ENCODE results near the gene MYOT. TPM values are rescaled to one million over a fixed set of nuclear protein-coding genes. Genes with fewer than 3 reads are reported as not detected.

The MYOT gene
- total RNA-seq, 1 experiment from 2014 or later, result not detected

DNA sequence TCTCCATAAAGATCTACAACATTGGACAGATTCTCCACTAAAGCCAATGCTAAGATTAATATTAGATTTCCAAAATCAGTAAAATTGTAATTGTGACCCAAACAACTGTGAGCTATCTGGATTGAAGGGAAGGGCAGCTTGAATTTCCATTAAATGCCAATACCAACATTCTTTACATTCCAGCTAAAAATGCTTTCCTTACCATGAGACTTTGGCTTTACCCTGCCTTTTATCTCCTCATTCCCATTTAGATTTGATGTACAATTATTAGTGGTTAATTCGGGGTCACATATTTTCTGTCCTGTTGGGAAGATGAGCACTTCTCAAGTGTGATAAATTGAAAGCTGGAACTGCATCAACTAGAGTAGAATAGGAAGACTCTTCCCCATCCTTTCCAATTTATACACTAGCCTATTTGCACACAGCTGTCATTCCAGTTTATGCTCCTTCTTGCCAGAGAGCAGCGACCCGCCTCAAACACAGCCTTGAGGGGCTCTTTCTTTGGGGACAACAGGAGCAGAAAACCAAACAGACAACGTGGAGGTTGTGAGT is 33.1 kb upstream of the MYOT start:
- ATAC-seq, result peak; percentile 56; the same call in 1 of the 2 replicates
- no peak overlapping the region for H3K27ac Mint-ChIP-seq
- POLR2A ChIA-PET, result no interaction called here
- no peaks in the 10 kb centered on the region for H3K27me3 Mint-ChIP-seq (ENCODE audit: low read depth)
- no peak overlapping the region for H3K4me3 Mint-ChIP-seq
- peaks cover 23% of the 10 kb centered on the region for H3K4me1 Mint-ChIP-seq
- H3K9me3 Mint-ChIP-seq, result no peaks in the 10 kb centered on the region
- DNase-seq (ENCODE audit: low spot score), result no peak
- H3K36me3 Mint-ChIP-seq, result no peaks in the 10 kb centered on the region
- CTCF ChIA-PET, result interaction anchor here (0.6 to 4.3 kb wide), 5 partner anchors 12 to 205 kb away, joined by 3 to 18 read pairs (median 3); no protein-coding TSS in a partner anchor
- TF ChIP-seq, protein P1, sequence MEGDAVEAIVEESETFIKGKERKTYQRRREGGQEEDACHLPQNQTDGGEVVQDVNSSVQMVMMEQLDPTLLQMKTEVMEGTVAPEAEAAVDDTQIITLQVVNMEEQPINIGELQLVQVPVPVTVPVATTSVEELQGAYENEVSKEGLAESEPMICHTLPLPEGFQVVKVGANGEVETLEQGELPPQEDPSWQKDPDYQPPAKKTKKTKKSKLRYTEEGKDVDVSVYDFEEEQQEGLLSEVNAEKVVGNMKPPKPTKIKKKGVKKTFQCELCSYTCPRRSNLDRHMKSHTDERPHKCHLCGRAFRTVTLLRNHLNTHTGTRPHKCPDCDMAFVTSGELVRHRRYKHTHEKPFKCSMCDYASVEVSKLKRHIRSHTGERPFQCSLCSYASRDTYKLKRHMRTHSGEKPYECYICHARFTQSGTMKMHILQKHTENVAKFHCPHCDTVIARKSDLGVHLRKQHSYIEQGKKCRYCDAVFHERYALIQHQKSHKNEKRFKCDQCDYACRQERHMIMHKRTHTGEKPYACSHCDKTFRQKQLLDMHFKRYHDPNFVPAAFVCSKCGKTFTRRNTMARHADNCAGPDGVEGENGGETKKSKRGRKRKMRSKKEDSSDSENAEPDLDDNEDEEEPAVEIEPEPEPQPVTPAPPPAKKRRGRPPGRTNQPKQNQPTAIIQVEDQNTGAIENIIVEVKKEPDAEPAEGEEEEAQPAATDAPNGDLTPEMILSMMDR (IDR thresholded peaks at IDR 0.05), result no peak
- TF ChIP-seq JAZF1 (CRISPR knock-in tag; IDR thresholded peaks at IDR 0.05) (no peak), ZBTB43 (CRISPR knock-in tag; IDR thresholded peaks at IDR 0.05) (no peak), IRF1 (CRISPR knock-in tag; IDR thresholded peaks at IDR 0.05) (no peak), FOXK1 (CRISPR knock-in tag; IDR thresholded peaks at IDR 0.05) (no peak), ZNF121 (CRISPR knock-in tag; IDR thresholded peaks at IDR 0.05) (no peak), KAT7 (CRISPR knock-in tag; IDR thresholded peaks at IDR 0.05; ENCODE audit: borderline replicate concordance) (no peak), HMGA2 (CRISPR knock-in tag; IDR thresholded peaks at IDR 0.05) (no peak), SP1 (CRISPR knock-in tag; conservative IDR thresholded peaks at IDR 0.05) (no peak), CDX4 (CRISPR knock-in tag; IDR thresholded peaks at IDR 0.05; ENCODE audit: borderline replicate concordance) (no peak), ZNF138 (CRISPR knock-in tag; conservative IDR thresholded peaks at IDR 0.05) (no peak), ZNF281 (CRISPR knock-in tag; IDR thresholded peaks at IDR 0.05) (no peak)
- TF ChIP-seq, protein P2, sequence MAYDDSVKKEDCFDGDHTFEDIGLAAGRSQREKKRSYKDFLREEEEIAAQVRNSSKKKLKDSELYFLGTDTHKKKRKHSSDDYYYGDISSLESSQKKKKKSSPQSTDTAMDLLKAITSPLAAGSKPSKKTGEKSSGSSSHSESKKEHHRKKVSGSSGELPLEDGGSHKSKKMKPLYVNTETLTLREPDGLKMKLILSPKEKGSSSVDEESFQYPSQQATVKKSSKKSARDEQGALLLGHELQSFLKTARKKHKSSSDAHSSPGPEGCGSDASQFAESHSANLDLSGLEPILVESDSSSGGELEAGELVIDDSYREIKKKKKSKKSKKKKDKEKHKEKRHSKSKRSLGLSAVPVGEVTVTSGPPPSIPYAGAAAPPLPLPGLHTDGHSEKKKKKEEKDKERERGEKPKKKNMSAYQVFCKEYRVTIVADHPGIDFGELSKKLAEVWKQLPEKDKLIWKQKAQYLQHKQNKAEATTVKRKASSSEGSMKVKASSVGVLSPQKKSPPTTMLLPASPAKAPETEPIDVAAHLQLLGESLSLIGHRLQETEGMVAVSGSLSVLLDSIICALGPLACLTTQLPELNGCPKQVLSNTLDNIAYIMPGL (CRISPR knock-in tag; IDR thresholded peaks at IDR 0.05), result no peak
- TF ChIP-seq, protein P3, sequence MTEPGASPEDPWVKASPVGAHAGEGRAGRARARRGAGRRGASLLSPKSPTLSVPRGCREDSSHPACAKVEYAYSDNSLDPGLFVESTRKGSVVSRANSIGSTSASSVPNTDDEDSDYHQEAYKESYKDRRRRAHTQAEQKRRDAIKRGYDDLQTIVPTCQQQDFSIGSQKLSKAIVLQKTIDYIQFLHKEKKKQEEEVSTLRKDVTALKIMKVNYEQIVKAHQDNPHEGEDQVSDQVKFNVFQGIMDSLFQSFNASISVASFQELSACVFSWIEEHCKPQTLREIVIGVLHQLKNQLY (CRISPR knock-in tag; IDR thresholded peaks at IDR 0.05), result no peak
- TF ChIP-seq, protein P4, sequence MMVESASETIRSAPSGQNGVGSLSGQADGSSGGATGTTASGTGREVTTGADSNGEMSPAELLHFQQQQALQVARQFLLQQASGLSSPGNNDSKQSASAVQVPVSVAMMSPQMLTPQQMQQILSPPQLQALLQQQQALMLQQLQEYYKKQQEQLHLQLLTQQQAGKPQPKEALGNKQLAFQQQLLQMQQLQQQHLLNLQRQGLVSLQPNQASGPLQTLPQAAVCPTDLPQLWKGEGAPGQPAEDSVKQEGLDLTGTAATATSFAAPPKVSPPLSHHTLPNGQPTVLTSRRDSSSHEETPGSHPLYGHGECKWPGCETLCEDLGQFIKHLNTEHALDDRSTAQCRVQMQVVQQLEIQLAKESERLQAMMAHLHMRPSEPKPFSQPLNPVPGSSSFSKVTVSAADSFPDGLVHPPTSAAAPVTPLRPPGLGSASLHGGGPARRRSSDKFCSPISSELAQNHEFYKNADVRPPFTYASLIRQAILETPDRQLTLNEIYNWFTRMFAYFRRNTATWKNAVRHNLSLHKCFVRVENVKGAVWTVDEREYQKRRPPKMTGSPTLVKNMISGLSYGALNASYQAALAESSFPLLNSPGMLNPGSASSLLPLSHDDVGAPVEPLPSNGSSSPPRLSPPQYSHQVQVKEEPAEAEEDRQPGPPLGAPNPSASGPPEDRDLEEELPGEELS (CRISPR knock-in tag; IDR thresholded peaks at IDR 0.05), result no peak
- TF ChIP-seq, protein P5, sequence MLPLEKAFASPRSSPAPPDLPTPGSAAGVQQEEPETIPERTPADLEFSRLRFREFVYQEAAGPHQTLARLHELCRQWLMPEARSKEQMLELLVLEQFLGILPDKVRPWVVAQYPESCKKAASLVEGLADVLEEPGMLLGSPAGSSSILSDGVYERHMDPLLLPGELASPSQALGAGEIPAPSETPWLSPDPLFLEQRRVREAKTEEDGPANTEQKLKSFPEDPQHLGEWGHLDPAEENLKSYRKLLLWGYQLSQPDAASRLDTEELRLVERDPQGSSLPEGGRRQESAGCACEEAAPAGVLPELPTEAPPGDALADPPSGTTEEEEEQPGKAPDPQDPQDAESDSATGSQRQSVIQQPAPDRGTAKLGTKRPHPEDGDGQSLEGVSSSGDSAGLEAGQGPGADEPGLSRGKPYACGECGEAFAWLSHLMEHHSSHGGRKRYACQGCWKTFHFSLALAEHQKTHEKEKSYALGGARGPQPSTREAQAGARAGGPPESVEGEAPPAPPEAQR (CRISPR knock-in tag; IDR thresholded peaks at IDR 0.05), result no peak
- TF ChIP-seq, protein P6, sequence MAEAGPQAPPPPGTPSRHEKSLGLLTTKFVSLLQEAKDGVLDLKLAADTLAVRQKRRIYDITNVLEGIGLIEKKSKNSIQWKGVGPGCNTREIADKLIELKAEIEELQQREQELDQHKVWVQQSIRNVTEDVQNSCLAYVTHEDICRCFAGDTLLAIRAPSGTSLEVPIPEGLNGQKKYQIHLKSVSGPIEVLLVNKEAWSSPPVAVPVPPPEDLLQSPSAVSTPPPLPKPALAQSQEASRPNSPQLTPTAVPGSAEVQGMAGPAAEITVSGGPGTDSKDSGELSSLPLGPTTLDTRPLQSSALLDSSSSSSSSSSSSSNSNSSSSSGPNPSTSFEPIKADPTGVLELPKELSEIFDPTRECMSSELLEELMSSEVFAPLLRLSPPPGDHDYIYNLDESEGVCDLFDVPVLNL (CRISPR knock-in tag; IDR thresholded peaks at IDR 0.05; ENCODE audit: borderline replicate concordance, low read depth), result no peak
- TF ChIP-seq, protein P7, sequence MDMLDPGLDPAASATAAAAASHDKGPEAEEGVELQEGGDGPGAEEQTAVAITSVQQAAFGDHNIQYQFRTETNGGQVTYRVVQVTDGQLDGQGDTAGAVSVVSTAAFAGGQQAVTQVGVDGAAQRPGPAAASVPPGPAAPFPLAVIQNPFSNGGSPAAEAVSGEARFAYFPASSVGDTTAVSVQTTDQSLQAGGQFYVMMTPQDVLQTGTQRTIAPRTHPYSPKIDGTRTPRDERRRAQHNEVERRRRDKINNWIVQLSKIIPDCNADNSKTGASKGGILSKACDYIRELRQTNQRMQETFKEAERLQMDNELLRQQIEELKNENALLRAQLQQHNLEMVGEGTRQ (CRISPR knock-in tag; IDR thresholded peaks at IDR 0.05), result no peak
- TF ChIP-seq, protein P8, sequence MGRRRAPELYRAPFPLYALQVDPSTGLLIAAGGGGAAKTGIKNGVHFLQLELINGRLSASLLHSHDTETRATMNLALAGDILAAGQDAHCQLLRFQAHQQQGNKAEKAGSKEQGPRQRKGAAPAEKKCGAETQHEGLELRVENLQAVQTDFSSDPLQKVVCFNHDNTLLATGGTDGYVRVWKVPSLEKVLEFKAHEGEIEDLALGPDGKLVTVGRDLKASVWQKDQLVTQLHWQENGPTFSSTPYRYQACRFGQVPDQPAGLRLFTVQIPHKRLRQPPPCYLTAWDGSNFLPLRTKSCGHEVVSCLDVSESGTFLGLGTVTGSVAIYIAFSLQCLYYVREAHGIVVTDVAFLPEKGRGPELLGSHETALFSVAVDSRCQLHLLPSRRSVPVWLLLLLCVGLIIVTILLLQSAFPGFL (CRISPR knock-in tag; IDR thresholded peaks at IDR 0.05; ENCODE audit: borderline replicate concordance), result no peak
